ENCODE results near the gene RALBP1. TPM values are rescaled to one million over a fixed set of nuclear protein-coding genes. Genes with fewer than 3 reads are reported as not detected.

RALBP1 gene
- total and polyA plus RNA-seq, 9 of the 15 experiments (the other 6 are each of a cell fraction or from before 2014, with no cell fraction given) = 10.9 to 70.0 (median 61.3) TPM

DNA sequence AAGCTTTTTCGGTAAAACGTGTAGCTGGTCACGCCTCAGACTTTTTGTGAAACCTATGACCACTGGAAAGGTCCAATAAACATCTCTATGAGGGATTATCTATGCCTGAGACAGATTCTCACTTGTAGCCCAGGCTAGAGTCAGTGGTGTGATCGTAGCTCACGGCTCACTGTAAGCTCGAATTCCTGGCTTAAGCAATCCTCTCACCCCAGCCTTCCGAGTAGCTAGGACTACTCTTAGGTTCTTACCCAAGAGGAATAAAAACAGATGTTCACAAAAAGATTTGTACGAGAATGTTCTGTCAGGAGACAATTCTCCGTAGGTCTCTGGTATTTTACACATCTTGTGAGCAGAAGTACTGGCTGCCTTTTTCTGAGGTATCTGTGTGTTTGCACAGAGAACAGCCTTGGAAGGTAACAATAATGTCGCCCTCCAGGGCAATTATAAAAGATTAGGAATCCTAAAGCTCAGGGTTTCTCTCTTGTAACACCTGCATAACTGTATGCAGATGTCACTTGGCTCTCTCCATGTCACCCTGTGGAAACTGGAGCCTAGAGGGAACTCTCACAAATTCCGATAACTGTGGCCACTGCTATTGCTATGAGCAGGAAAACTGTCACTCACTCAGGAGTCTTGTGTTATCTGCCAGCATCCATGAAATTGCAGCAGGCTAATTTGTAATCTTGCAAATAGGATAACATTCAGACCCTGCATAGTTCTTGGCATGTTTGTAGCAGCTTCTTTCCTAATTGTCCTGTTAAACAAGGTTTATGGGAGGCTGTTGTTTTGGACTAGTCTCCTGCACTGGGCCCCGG is 25.5 kb upstream of the RALBP1 start (continued):
- TF ChIP-seq, protein P1, sequence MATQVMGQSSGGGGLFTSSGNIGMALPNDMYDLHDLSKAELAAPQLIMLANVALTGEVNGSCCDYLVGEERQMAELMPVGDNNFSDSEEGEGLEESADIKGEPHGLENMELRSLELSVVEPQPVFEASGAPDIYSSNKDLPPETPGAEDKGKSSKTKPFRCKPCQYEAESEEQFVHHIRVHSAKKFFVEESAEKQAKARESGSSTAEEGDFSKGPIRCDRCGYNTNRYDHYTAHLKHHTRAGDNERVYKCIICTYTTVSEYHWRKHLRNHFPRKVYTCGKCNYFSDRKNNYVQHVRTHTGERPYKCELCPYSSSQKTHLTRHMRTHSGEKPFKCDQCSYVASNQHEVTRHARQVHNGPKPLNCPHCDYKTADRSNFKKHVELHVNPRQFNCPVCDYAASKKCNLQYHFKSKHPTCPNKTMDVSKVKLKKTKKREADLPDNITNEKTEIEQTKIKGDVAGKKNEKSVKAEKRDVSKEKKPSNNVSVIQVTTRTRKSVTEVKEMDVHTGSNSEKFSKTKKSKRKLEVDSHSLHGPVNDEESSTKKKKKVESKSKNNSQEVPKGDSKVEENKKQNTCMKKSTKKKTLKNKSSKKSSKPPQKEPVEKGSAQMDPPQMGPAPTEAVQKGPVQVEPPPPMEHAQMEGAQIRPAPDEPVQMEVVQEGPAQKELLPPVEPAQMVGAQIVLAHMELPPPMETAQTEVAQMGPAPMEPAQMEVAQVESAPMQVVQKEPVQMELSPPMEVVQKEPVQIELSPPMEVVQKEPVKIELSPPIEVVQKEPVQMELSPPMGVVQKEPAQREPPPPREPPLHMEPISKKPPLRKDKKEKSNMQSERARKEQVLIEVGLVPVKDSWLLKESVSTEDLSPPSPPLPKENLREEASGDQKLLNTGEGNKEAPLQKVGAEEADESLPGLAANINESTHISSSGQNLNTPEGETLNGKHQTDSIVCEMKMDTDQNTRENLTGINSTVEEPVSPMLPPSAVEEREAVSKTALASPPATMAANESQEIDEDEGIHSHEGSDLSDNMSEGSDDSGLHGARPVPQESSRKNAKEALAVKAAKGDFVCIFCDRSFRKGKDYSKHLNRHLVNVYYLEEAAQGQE (IDR thresholded peaks at IDR 0.05; ENCODE audit: borderline replicate concordance) = no peak
- TF ChIP-seq, protein P1 (CRISPR knock-in tag; IDR thresholded peaks at IDR 0.05; ENCODE audit: low read depth) = no peak
- TF ChIP-seq NFE2L1 (tag; IDR thresholded peaks at IDR 0.05; ENCODE audit: borderline replicate concordance, low read depth) (no peak), ZEB2 (IDR thresholded peaks at IDR 0.05) (0 out of 2 replicates have a peak, but pooled peaks have one; percentile 46), POLR2AphosphoS5 (IDR thresholded peaks at IDR 0.05; ENCODE audit: control insufficient read depth, insufficient read depth, low read depth, low read length) (no peak)
- TF ChIP-seq, protein P2, sequence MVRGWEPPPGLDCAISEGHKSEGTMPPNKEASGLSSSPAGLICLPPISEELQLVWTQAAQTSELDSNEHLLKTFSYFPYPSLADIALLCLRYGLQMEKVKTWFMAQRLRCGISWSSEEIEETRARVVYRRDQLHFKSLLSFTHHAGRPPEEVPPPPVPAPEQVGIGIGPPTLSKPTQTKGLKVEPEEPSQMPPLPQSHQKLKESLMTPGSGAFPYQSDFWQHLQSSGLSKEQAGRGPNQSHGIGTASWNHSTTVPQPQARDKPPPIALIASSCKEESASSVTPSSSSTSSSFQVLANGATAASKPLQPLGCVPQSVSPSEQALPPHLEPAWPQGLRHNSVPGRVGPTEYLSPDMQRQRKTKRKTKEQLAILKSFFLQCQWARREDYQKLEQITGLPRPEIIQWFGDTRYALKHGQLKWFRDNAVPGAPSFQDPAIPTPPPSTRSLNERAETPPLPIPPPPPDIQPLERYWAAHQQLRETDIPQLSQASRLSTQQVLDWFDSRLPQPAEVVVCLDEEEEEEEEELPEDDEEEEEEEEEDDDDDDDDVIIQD (CRISPR knock-in tag; IDR thresholded peaks at IDR 0.05) = no peak
- TF ChIP-seq, protein P3, sequence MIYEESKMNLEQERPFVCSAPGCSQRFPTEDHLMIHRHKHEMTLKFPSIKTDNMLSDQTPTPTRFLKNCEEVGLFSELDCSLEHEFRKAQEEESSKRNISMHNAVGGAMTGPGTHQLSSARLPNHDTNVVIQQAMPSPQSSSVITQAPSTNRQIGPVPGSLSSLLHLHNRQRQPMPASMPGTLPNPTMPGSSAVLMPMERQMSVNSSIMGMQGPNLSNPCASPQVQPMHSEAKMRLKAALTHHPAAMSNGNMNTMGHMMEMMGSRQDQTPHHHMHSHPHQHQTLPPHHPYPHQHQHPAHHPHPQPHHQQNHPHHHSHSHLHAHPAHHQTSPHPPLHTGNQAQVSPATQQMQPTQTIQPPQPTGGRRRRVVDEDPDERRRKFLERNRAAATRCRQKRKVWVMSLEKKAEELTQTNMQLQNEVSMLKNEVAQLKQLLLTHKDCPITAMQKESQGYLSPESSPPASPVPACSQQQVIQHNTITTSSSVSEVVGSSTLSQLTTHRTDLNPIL (CRISPR knock-in tag; IDR thresholded peaks at IDR 0.05) = no peak

Data from K562 (cell line).